ENCODE data around the gene SMCO3. TPM values are rescaled to one million over a fixed set of nuclear protein-coding genes. Genes with fewer than 3 reads are reported as not detected.

SMCO3 gene
- not detected in 2 replicates for total RNA-seq

GRCh38 chr12:14814014-14814413, at the start of gene SMCO3:
Gene SMCO3 (minus strand): TSS chr12:14814182. CDS start chr12:14806680, 7,502 bp downstream.
- no peak for DNase-seq (ENCODE audit: low spot score)
- Mint-ChIP-seq H3K4me1 (ENCODE audit: low read depth) (peaks cover 23% of the 10 kb centered on the region), H3K36me3 (ENCODE audit: low read depth) (no peaks in the 10 kb centered on the region), H3K27me3 (ENCODE audit: low read depth) (peaks cover 1% of the 10 kb centered on the region), H3K4me3 (ENCODE audit: low read depth) (no peak within 1 kb of the TSS), H3K9me3 (peaks cover 4% of the 10 kb centered on the region), H3K27ac (no peak within 1 kb of the TSS)
- intact Hi-C loops (cut with micrococcal nuclease), result no loop called here

- Mint-ChIP-seq H3K4me3 (ENCODE audit: low read depth) (no peak overlapping the region), H3K27me3 (ENCODE audit: low read depth) (peaks cover 1% of the 10 kb centered on the region), H3K4me1 (ENCODE audit: low read depth) (no peaks in the 10 kb centered on the region), H3K27ac (no peak overlapping the region), H3K36me3 (ENCODE audit: low read depth) (no peaks in the 10 kb centered on the region), H3K9me3 (peaks cover 24% of the 10 kb centered on the region)
- no peak for DNase-seq (ENCODE audit: low spot score)
- intact Hi-C loops (cut with micrococcal nuclease), result no loop called here
Measured at GRCh38 chr12:14860490-14860889, 46.5 kb upstream of the SMCO3 start.

GRCh38 chr12:14858513-14858912, 44.5 kb upstream of the SMCO3 start:
- no peak for DNase-seq (ENCODE audit: low spot score)
- peaks cover 1% of the 10 kb centered on the region for H3K27me3 Mint-ChIP-seq (ENCODE audit: low read depth)
- H3K4me1 Mint-ChIP-seq (ENCODE audit: low read depth), result no peaks in the 10 kb centered on the region
- H3K27ac Mint-ChIP-seq, result no peak overlapping the region
- intact Hi-C loops (cut with micrococcal nuclease), result no loop called here
- peaks cover 24% of the 10 kb centered on the region for H3K9me3 Mint-ChIP-seq
- no peak overlapping the region for H3K4me3 Mint-ChIP-seq (ENCODE audit: low read depth)
- H3K36me3 Mint-ChIP-seq (ENCODE audit: low read depth), result no peaks in the 10 kb centered on the region

GRCh38 chr12:14854586-14855183, 40.7 kb upstream of the SMCO3 start:
- Mint-ChIP-seq H3K4me1 (ENCODE audit: low read depth) (no peaks in the 10 kb centered on the region), H3K9me3 (peaks cover 12% of the 10 kb centered on the region), H3K36me3 (ENCODE audit: low read depth) (no peaks in the 10 kb centered on the region), H3K27me3 (ENCODE audit: low read depth) (peaks cover 1% of the 10 kb centered on the region), H3K4me3 (ENCODE audit: low read depth) (no peak overlapping the region), H3K27ac (no peak overlapping the region)
- no peak for DNase-seq (ENCODE audit: low spot score)
- intact Hi-C loops (cut with micrococcal nuclease), result no loop called here

- Mint-ChIP-seq H3K27ac (no peak overlapping the region), H3K4me1 (ENCODE audit: low read depth) (no peaks in the 10 kb centered on the region), H3K36me3 (ENCODE audit: low read depth) (no peaks in the 10 kb centered on the region), H3K4me3 (ENCODE audit: low read depth) (no peak overlapping the region), H3K9me3 (peaks cover 6% of the 10 kb centered on the region), H3K27me3 (ENCODE audit: low read depth) (peaks cover 1% of the 10 kb centered on the region)
- DNase-seq (ENCODE audit: low spot score), result no peak
- intact Hi-C loops (cut with micrococcal nuclease), result no loop called here
Measured at GRCh38 chr12:14853961-14854360, 40.0 kb upstream of the SMCO3 start.

GRCh38 chr12:14852880-14853279, 38.9 kb upstream of the SMCO3 start:
- intact Hi-C loops (cut with micrococcal nuclease), result no loop called here

GRCh38 chr12:14850929-14851663, 37.1 kb upstream of the SMCO3 start:
- Mint-ChIP-seq H3K27me3 (ENCODE audit: low read depth) (no peaks in the 10 kb centered on the region), H3K4me1 (ENCODE audit: low read depth) (peaks cover 2% of the 10 kb centered on the region), H3K36me3 (ENCODE audit: low read depth) (no peaks in the 10 kb centered on the region), H3K4me3 (ENCODE audit: low read depth) (no peak overlapping the region), H3K9me3 (no peaks in the 10 kb centered on the region), H3K27ac (no peak overlapping the region)
- intact Hi-C loops (cut with micrococcal nuclease), result no loop called here
- no peak for DNase-seq (ENCODE audit: low spot score)

More at GRCh38 chr12:14852880-14853279, 38.9 kb upstream of the SMCO3 start:
- Mint-ChIP-seq H3K9me3 (peaks cover 4% of the 10 kb centered on the region), H3K4me3 (ENCODE audit: low read depth) (no peak overlapping the region), H3K27me3 (ENCODE audit: low read depth) (peaks cover under 1% of the 10 kb centered on the region), H3K36me3 (ENCODE audit: low read depth) (no peaks in the 10 kb centered on the region), H3K27ac (no peak overlapping the region), H3K4me1 (ENCODE audit: low read depth) (no peaks in the 10 kb centered on the region)
- no peak for DNase-seq (ENCODE audit: low spot score)

- no peak overlapping the region for H3K27ac Mint-ChIP-seq
- no peaks in the 10 kb centered on the region for H3K27me3 Mint-ChIP-seq (ENCODE audit: low read depth)
- intact Hi-C loops (cut with micrococcal nuclease), result loop anchor here (5.0 kb wide), 1 partner anchor 373 kb away; the partner anchor contains the start of gene RERG
- no peak overlapping the region for H3K4me3 Mint-ChIP-seq (ENCODE audit: low read depth)
- DNase-seq (ENCODE audit: low spot score), result no peak
- no peaks in the 10 kb centered on the region for H3K9me3 Mint-ChIP-seq
- no peaks in the 10 kb centered on the region for H3K36me3 Mint-ChIP-seq (ENCODE audit: low read depth)
- peaks cover 4% of the 10 kb centered on the region for H3K4me1 Mint-ChIP-seq (ENCODE audit: low read depth)
Measured at GRCh38 chr12:14849661-14850060, 35.7 kb upstream of the SMCO3 start.

- Mint-ChIP-seq H3K27ac (no peak overlapping the region), H3K36me3 (ENCODE audit: low read depth) (no peaks in the 10 kb centered on the region), H3K9me3 (no peaks in the 10 kb centered on the region), H3K4me3 (ENCODE audit: low read depth) (no peak overlapping the region), H3K4me1 (ENCODE audit: low read depth) (peaks cover 4% of the 10 kb centered on the region), H3K27me3 (ENCODE audit: low read depth) (no peaks in the 10 kb centered on the region)
- intact Hi-C loops (cut with micrococcal nuclease), result loop anchor here (5.0 kb wide), 1 partner anchor 375 kb away; the partner anchor contains the start of gene RERG
- no peak for DNase-seq (ENCODE audit: low spot score)
Measured at GRCh38 chr12:14846876-14847580, 33.0 kb upstream of the SMCO3 start.

- intact Hi-C loops (cut with micrococcal nuclease), result loop anchor here (5.0 kb wide), 1 partner anchor 376 kb away; the partner anchor contains the start of gene RERG
- no peak overlapping the region for H3K4me3 Mint-ChIP-seq (ENCODE audit: low read depth)
Measured at GRCh38 chr12:14846042-14846587, 32.1 kb upstream of the SMCO3 start.

GRCh38 chr12:14845350-14845750, 31.4 kb upstream of the SMCO3 start:
- H3K9me3 Mint-ChIP-seq, result no peaks in the 10 kb centered on the region
- no peak for DNase-seq (ENCODE audit: low spot score)
- H3K27ac Mint-ChIP-seq, result no peak overlapping the region
- H3K36me3 Mint-ChIP-seq (ENCODE audit: low read depth), result no peaks in the 10 kb centered on the region
- H3K4me1 Mint-ChIP-seq (ENCODE audit: low read depth), result peaks cover 4% of the 10 kb centered on the region
- no peaks in the 10 kb centered on the region for H3K27me3 Mint-ChIP-seq (ENCODE audit: low read depth)
- H3K4me3 Mint-ChIP-seq (ENCODE audit: low read depth), result no peak overlapping the region
- intact Hi-C loops (cut with micrococcal nuclease), result loop anchor here (1.0 to 5.0 kb wide), 3 partner anchors 122 to 377 kb away; partner anchors contain the start of gene RERG

More at GRCh38 chr12:14846042-14846587, 32.1 kb upstream of the SMCO3 start:
- no peak overlapping the region for H3K27ac Mint-ChIP-seq
- DNase-seq (ENCODE audit: low spot score), result no peak
- peaks cover 4% of the 10 kb centered on the region for H3K4me1 Mint-ChIP-seq (ENCODE audit: low read depth)
- H3K9me3 Mint-ChIP-seq, result no peaks in the 10 kb centered on the region
- no peaks in the 10 kb centered on the region for H3K36me3 Mint-ChIP-seq (ENCODE audit: low read depth)
- H3K27me3 Mint-ChIP-seq (ENCODE audit: low read depth), result no peaks in the 10 kb centered on the region

GRCh38 chr12:14844401-14844800, 30.4 kb upstream of the SMCO3 start:
- DNase-seq (ENCODE audit: low spot score), result no peak
- no peaks in the 10 kb centered on the region for H3K36me3 Mint-ChIP-seq (ENCODE audit: low read depth)
- H3K4me3 Mint-ChIP-seq (ENCODE audit: low read depth), result no peak overlapping the region
- peaks cover 8% of the 10 kb centered on the region for H3K27me3 Mint-ChIP-seq (ENCODE audit: low read depth)
- no peak overlapping the region for H3K27ac Mint-ChIP-seq
- intact Hi-C loops (cut with micrococcal nuclease), result no loop called here
- H3K9me3 Mint-ChIP-seq, result no peaks in the 10 kb centered on the region
- H3K4me1 Mint-ChIP-seq (ENCODE audit: low read depth), result peaks cover 4% of the 10 kb centered on the region

All from activated T-helper 2 cell treated with anti-CD3 and anti-CD28 coated beads, Interferon-gamma antibody, Interleukin-2, Interleukin-4, amounts not matched to agents 10 μg/mL and 5 μg/mL and 100 μg/mL, durations not matched to agents 14 hours and 24 hours and 36 hours (primary cell).